OCI-LY1 (cell line): ENCODE results near the gene RAD21L1.

Source experiments
- CTCF ChIP-seq: fragments of 200-600 bp; sonication (generic), shearing (Covaris generic); IDR thresholded peaks from 2 replicates; pipeline ENCODE4 v1.5.1; 2017; ENCODE audit warnings: mild to moderate bottlenecking, antibody characterized with exemption, low read length, moderate library complexity, mixed read lengths
- EZH2 ChIP-seq: fragments of 200-600 bp; sonication (generic), shearing (Covaris generic); IDR thresholded peaks from 2 replicates; pipeline ENCODE4 v1.8.0; 2017; ENCODE audit warnings: borderline replicate concordance, mixed run types, mild to moderate bottlenecking, antibody characterized with exemption, low read length, moderate library complexity, mixed read lengths

- no peak for TF ChIP-seq CTCF
- TF ChIP-seq EZH2 = no peak
Measured at GRCh38 chr20:1210501-1210900, 15.3 kb upstream of the RAD21L1 start.
